Measurements from ENCODE around the gene CFAP251.
"Not testable (repeated sequence)": the region's sequence is repeated elsewhere in the genome, so short reads cannot be mapped to it uniquely, and the experiment has no call there.

Gene CFAP251, protein sequence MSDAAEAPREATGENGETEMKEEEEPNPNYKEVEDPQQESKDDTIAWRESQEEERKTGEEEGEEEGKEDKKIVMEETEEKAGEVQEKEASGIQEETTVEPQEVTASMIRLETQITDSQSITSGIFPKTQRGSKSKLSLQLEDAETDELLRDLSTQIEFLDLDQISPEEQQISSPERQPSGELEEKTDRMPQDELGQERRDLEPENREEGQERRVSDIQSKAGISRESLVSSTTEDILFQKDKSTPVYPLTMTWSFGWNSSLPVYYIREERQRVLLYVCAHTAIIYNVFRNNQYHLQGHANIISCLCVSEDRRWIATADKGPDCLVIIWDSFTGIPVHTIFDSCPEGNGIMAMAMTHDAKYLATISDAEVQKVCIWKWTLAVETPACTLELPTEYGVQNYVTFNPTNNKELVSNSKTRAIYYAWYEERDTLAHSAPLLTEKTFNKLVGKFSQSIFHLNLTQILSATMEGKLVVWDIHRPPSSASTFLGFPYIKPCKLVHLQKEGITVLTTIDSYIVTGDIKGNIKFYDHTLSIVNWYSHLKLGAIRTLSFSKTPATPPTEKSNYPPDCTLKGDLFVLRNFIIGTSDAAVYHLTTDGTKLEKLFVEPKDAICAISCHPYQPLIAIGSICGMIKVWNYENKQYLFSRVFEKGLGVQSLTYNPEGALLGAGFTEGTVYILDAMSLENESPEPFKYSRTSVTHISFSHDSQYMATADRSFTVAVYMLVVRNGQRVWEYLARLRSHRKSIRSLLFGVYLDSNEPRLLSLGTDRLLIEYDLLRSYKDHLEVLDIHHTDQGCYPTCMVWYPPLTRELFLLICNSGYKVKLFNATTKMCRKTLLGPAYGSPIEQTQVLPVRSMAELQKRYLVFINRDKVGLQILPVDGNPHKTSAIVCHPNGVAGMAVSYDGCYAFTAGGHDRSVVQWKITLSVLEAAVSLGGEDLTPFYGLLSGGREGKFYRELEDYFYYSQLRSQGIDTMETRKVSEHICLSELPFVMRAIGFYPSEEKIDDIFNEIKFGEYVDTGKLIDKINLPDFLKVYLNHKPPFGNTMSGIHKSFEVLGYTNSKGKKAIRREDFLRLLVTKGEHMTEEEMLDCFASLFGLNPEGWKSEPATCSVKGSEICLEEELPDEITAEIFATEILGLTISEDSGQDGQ

DNA sequence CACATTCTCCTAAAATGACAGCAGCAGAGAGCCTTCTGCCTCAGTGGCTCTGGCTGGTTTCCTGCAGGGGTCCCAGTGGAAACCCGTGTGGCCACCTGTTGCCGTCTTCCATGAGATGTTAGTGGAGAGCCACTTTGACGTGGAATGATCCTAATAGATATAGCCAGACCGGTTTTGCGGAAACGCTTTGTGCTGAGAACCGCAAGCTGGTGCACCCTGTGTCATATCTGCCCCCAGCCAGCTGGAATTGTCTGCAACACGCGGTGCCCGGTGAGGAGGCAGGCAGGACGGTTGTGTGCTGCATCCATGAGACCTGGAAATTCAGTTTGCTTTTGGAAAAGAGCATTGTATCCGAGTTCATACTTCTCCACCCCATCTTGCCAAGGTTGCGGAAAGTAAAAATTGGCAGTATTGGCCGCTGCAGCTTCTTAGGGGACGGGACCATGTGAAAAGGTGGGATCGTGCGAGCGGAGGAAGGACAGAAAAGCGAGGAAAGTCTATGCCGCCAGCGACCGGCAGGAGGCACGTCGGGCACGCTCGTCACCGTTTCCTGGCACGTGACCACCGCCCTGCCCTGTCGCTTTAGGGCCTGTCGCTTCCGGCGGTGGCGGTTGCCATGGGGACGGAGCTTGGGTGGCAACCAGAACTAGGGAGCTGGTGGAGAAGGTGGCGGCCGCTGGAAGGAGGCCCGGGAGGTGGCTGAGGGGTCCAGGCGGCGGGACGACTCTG lies at the start of gene CFAP251:
Gene CFAP251, plus strand, starts transcription at position 643 of the 729 bp plus-strand sequence. CDS start 2,714 bp downstream, outside the sequence.
- in situ Hi-C loops (cut with MboI; ENCODE audit: low sequenced_read_pairs) = no loop called here

DNA sequence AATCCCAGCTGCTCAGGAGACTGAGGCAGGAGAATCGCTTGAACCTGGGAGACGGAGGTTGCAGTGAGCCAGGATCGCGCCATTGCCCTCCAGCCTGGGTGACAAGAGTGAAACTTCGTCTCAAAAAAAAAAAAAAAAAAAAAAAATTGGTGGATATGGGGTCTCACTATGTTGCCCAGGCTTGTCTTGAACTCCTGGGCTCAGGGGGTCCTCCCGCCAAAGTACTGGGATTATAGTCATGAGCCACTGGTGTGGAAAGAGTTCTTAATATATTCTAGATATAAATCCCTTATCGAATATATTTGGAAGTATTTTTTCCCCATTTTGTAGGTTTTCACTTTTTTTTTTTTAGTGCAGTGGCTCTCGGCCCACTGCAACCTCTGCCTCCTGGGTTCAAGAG lies 49.2 kb upstream of the CFAP251 start:
- in situ Hi-C loops (cut with MboI; ENCODE audit: low sequenced_read_pairs) = not testable (repeated sequence)

DNA sequence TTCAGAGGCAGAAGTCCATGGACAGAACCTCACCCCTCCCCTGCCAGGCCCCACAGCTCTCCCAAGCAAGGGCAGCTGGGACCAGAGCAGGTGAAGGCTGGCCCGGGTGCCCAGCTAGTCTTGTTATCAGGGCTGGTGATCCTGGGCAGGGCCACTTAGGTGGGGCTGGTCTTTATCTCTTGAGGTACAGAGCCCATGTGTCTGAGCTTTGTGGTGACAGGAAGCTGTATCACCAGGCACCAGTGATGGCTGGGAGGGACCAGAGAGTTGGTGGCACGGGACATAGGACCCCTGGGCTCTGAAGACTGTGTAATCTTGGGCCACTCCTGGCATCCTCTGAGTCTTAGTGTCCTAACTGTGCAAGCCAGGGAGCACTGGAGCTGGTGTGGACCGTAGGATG lies 46.9 kb upstream of the CFAP251 start:
- in situ Hi-C loops (cut with MboI; ENCODE audit: low sequenced_read_pairs) = no loop called here

DNA sequence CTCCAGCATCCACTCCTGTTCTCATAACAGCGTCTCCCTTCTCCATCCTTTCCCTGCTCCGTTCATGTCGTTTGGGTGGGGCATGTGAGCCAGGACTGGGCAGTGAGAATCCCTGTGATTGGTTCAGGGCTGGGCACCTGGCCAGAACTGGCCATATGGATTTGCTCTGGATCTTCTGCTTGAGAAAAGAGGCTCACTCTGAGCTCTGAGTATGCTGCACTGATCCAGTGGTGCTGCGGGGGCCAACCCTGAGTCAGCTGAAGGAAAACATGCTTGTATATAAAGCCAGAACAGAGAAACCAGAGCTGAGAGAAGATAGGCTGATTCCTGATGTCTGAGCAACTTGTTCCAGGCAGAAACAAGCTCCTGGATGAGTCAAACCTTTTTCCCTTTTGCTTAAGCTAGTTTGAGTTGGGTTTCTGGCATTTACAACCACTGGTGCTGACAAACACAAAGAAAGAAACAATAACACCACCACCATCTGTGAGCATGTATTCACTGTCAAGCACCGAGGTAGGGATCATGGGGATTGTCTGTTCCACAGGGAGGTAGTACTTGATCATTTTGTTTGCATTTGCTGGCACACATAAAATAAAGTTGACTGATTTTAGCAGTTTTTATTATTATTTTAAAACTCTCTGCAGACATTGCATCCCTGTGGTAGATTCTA lies 45.7 kb upstream of the CFAP251 start:
- in situ Hi-C loops (cut with MboI; ENCODE audit: low sequenced_read_pairs) = no loop called here

DNA sequence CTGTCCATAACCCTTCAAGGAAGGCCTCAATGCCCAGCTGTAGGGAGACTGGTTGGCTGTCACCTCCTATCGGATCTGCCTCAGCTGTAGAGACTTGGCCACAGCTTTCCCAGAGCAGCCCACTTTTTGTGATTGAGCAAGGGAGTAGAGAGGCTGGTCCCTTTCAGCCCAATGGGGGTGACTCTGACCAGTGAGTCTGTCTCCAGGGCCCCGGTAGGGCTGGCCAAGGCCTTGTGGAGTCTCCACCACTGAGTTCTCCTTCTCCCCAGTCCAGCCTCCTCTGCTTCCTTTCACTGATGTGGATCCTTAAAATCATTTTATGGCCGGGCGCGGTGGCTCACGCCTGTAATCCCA lies 45.2 kb upstream of the CFAP251 start:
- in situ Hi-C loops (cut with MboI; ENCODE audit: low sequenced_read_pairs) = no loop called here

DNA sequence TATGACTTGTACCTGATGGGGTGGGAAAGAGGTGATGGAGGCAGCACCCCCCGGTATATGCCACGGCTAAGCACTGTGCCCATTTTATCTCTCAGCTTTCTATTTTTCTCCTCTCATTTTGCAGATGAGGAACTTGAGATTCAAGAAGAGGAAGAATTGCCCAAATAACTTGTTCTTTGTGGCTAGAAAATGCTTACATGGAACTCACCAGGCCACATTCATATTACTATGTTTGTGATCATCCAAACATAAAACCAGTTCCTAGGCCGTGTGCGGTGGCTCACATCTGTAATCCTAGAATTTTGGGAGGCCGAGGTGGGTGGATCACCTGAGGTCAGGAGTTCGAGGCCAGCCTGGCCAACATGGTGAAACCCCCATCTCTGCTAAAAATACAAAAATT lies 44.3 kb upstream of the CFAP251 start:
- in situ Hi-C loops (cut with MboI; ENCODE audit: low sequenced_read_pairs) = no loop called here

DNA sequence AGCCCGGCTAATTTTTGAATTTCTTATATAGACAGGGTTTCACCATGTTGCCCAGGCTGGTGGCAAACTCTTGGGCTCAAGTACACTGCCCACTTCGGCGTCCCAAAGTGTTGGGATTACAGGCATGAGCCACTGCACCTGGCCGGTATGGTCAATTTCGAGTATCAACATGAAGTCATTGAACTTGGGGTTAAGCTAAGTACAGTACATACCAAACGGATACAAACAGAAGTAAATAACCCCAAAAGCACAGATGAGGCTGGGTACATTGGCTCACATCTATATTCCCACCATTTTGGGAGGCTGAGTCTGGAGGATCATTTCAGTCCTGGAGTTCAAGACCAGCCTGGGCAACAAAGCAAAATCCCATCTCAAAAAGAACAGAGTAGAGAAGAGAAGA lies 42.8 kb upstream of the CFAP251 start:
- in situ Hi-C loops (cut with MboI; ENCODE audit: low sequenced_read_pairs) = no loop called here

DNA sequence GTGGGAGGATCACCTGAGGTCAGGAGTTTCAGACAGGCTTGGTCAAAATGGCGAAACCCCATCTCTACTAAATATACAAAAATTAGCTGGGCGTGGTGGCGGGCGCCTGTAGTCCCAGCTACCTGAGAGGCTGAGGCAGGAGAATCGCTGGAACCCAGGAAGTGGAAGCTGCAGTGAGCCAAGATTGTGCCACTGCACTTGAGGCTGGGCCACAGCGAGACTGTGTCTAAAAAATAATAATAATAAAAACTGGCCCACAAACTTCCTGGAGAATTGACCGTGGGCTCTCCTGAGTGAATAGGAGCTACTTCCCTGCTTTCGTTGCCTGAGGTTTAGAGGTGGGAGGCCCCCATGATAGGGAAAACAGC lies 42.3 kb upstream of the CFAP251 start:
- in situ Hi-C loops (cut with MboI; ENCODE audit: low sequenced_read_pairs) = not testable (repeated sequence)

DNA sequence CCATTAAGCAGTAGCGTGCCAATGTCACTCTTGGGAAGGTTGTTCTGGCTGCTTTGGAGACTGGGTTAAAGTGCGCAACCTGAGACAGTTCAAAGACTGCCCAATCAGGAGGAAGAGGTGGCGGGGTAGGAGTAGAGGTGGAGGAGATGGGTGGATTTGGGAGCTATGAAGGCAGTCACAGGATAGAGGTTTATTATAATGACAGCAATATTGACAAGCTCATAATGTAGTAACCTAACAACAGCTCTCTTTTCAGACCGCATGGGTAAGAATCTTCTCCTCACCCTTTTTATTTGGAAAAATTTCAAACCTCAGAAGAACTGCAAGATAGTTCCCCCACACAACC lies 35.1 kb upstream of the CFAP251 start:
- in situ Hi-C loops (cut with MboI; ENCODE audit: low sequenced_read_pairs) = loop anchor here (10.0 kb wide), 2 partner anchors 88 to 188 kb away; partner anchors contain the start of gene RHOF

DNA sequence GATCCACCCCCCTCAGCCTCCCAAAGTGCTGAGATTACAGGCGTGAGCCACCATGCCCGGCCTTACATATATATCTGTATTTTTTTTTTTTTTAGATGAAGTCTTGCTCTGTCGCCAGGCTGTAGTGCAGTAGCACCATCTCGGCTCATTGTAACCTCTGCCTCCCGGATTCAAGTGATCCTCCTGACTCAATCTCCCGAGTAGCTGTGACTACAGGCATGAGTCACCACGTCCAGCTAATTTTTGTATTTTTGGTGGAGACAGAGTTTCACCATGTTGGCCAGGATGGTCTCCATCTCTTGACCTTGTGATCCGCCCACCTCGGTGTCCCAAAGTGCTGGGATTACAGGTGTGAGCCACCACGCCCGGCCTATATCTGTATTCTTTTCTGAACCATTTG lies 33.3 kb upstream of the CFAP251 start:
- in situ Hi-C loops (cut with MboI; ENCODE audit: low sequenced_read_pairs) = loop anchor here (10.0 kb wide), 2 partner anchors 90 to 190 kb away; partner anchors contain the start of gene RHOF

DNA sequence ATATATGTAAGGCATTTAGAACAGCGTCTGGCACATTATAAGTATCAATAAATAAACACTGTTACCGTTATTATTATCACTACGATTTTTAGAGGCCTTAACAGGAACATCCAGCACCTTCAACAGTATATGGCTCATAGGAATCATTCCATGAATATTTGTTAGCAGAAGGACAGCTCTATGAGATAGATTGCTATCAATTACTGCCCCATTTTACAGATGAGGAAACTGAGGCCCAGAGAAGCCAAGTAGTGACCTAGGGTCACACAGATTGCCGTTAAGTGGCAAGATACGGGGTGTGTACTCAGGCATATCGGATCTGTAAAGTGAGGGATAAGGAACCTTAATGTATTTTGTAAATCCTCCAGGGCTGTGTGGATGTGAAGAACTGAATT lies 30.3 kb upstream of the CFAP251 start:
- in situ Hi-C loops (cut with MboI; ENCODE audit: low sequenced_read_pairs) = loop anchor here (10.0 kb wide), 2 partner anchors 93 to 193 kb away; partner anchors contain the start of gene RHOF

DNA sequence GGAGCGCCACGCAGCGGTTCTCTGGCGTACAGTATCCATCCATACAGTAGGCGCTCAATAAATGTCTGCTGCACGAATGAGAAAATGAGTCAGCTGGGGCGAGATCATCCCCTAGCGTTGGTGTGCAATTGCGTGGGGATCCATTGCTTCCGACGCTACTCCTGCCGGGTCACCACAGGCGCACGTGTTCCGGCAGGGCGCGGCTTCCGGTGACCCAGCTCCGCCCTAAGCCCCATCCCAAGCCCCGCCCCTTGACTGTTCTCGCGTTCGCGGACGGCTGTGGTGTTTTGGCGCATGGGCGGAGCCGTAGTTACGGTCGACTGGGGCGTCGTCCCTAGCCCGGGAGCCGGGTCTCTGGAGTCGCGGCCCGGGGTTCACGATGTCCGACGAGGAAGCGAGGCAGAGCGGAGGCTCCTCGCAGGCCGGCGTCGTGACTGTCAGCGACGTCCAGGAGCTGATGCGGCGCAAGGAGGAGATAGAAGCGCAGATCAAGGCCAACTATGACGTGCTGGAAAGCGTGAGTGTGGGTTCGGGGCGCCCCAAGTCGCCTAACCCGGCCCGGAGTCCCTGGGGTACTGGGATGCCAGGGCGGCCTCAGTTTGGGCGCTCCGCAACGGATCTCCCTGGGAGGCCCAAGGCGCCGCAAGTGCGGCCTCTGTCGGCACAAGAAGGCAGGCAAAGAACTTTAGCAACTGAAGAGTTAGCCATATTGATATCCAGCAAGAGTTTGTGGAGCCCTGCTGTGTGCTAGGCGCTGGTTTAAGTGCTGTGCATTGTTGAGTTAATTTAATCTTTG lies 29.7 kb upstream of the CFAP251 start, which contains the start of gene PSMD9:
Gene PSMD9, plus strand, starts transcription at position 313 of the 796 bp plus-strand sequence. Its CDS starts 67 bp downstream, at position 380.
- in situ Hi-C loops (cut with MboI; ENCODE audit: low sequenced_read_pairs) = loop anchor here (10.0 kb wide), 2 partner anchors 94 to 194 kb away; partner anchors contain the start of gene RHOF

DNA sequence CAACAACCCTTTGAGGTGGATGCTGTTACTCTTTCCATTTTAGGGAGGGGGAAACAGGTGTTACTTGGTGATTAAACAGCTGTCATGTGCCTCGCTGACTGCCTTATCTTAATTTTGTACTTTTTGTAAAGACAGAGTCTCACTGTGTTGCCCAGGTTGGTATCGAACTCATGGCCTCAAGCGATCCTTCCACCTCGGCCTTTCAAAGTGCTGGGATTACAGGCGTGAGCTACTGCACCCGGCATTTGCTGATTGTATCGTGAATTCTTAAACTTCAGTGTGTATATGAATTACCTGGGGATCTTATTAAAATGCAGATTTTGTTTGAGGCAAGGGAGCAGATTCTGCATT lies 29.1 kb upstream of the CFAP251 start:
- in situ Hi-C loops (cut with MboI; ENCODE audit: low sequenced_read_pairs) = loop anchor here (10.0 kb wide), 2 partner anchors 94 to 194 kb away; partner anchors contain the start of gene RHOF

DNA sequence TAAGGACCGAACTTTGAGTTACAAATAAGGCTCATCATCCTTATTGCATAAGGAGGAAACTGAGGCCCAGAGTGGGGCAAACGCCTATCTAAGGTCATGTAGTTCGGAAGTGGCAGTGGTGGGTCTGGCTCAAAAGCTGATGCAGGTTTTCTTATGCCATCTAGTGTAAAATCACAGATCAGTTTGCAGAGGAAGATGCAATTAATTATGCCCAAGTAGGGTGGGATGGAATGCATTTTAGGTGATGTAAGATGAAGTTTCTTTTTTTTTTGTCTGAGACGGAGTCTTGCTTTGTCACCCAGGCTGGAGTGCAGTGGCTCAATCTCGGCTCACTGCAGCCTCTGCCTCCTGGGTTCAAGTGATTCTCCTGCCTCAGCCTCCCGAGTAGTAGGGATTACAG lies 28.7 kb upstream of the CFAP251 start:
- in situ Hi-C loops (cut with MboI; ENCODE audit: low sequenced_read_pairs) = loop anchor here (10.0 kb wide), 2 partner anchors 95 to 195 kb away; partner anchors contain the start of gene RHOF

DNA sequence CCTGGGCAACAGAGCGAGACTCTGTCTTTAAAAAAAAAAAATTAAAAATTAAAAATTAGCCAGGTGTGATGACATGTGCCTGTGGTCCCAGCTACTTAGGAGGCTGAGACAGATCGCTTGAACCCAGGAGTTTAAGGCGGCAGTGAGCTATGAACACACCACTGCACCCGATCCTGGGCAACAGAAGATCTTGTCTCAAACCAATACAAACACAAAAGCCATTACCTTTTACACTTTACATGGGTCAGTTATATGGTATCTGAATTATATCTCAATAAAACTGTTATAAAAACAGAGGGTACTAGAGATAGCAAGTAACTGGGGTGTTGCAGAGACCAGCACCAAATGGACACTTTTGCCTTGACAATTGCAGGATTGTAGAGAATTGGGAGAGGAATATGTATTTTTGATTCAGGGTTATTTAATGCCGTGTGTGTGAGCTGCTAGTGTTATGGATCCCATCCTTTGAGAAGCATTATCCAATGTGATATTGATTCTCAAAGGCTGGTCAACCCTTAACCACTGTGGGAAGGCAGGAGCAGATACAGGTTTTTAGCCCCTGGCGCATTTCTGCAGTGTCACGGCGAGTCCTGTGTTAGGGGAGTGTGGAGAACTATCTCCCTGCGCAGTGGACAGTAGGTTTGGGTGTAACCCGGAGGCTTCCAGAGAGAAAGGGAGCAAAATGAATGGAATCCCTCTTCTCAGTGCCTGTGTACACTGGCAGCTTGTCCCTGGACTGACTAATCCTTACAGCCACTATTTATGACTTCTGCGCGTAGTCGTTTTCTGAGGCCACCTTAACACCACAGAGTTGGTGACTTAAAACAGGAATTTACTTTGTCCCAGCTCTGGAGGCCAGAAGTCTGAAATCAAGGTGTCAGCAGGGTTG lies 25.5 kb upstream of the CFAP251 start:
- in situ Hi-C loops (cut with MboI; ENCODE audit: low sequenced_read_pairs) = no loop called here

DNA sequence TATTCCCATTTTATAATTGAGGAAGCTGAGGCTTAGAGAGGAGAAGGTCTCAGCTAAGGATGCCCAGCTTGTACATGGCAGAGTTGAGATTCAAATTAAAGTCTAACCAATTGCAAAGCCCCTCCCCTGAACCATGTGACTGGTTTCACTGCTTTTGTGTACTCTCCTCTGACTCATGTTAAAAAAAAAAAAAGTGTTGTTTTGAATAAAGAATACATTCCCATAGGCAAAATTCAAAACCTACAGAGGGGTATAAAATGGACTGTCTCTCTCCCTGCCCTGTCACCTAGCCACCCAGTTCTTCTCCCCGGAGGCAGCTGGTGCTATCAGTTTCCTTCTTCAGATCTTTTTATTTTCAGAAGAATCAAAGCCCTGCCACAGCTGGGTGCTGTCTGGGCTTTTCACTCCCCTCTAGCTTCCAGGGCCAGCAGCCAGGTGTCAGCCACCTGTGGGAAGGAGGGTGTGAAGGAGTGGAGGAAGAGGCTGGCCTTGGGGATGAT lies 24.4 kb upstream of the CFAP251 start:
- in situ Hi-C loops (cut with MboI; ENCODE audit: low sequenced_read_pairs) = no loop called here

DNA sequence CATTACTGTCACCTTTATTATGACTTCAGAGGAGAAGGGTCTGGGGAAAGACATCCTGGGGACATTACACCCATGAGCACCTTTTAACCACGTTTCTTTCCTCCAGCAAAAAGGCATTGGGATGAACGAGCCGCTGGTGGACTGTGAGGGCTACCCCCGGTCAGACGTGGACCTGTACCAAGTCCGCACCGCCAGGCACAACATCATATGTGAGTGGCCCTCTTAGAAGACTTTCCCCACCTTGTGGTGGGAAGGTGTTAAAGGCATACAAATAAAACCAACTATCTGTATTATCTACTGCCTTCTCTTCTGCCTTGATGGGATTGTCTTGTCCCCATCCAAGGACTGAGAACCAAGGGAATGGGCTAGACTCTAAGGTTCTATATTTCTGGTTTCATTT lies 23.8 kb upstream of the CFAP251 start:
- in situ Hi-C loops (cut with MboI; ENCODE audit: low sequenced_read_pairs) = no loop called here

DNA sequence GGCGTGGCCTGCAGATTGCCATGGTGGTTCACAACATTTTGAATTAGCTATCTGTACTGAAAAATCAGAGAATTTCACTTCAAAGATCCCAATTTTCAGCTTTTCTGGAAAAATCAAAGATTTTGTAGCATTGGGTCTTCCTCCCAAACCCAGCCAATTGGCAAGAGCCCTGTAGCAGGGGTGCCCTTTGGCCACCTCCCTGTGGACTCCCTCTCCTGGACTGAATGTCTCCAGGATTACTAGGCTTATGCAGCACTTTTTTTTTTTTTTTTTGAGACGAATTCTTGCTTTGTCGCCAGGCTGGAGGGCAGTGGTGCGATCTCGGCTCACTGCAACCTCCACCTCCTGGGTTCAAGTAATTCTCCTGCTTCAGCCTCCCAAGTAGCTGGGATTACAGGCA lies 20.1 kb upstream of the CFAP251 start:
- in situ Hi-C loops (cut with MboI; ENCODE audit: low sequenced_read_pairs) = no loop called here
